Trophoblast cell (in vitro differentiated cells and primary cell): Measurements from ENCODE around the gene KDM6B. TPM values are rescaled to one million over a fixed set of nuclear protein-coding genes. Genes with fewer than 3 reads are reported as not detected.

ENCODE experiments used
- DNase-seq, 2 donors: peaks; one replicate each; pipeline ENCODE4 v3.0.0-alpha.2; 2016
- H2AFZ ChIP-seq: 2 replicates; pipeline ENCODE4 v1.6.1; 2013; ENCODE audit warnings: low read length, moderate library complexity, mild to moderate bottlenecking; ENCODE audit not compliant: insufficient read depth, poor library complexity
- H2AK5ac ChIP-seq: 2 replicates; pipeline ENCODE4 v1.6.1; 2013; ENCODE audit warnings: mild to moderate bottlenecking, low read length
- H2BK120ac ChIP-seq: 2 replicates; pipeline ENCODE4 v1.6.1; 2013; ENCODE audit warnings: low read length, mild to moderate bottlenecking, moderate library complexity; ENCODE audit not compliant: insufficient read depth, poor library complexity
- H2BK12ac ChIP-seq: 2 replicates; pipeline ENCODE4 v1.6.1; 2013; ENCODE audit warnings: mild to moderate bottlenecking, low read length, moderate library complexity
- H2BK5ac ChIP-seq: 2 replicates; pipeline ENCODE4 v1.6.1; 2013; ENCODE audit warnings: low read length, low read depth, moderate library complexity, mild to moderate bottlenecking; ENCODE audit not compliant: poor library complexity
- H3K14ac ChIP-seq: 2 replicates; pipeline ENCODE4 v1.6.1; 2013; ENCODE audit warnings: mild to moderate bottlenecking, low read length
- H3K18ac ChIP-seq: 2 replicates; pipeline ENCODE4 v1.6.1; 2013; ENCODE audit warnings: mild to moderate bottlenecking, low read length
- H3K23ac ChIP-seq: 2 replicates; pipeline ENCODE4 v1.6.1; 2013; ENCODE audit warnings: low read length
- H3K27ac ChIP-seq: 2 replicates; pipeline ENCODE4 v1.5.1; 2013; ENCODE audit warnings: low read depth, mild to moderate bottlenecking, inconsistent platforms, low read length, moderate library complexity
- H3K27me3 ChIP-seq: 2 replicates; pipeline ENCODE4 v1.6.1; 2013; ENCODE audit warnings: inconsistent platforms, mild to moderate bottlenecking, low read length, moderate library complexity; ENCODE audit not compliant: insufficient read depth
- H3K36me3 ChIP-seq, 2 experiments: 1 replicate in 1 of 2; 2 replicates in 1 of 2; pipeline ENCODE4 v1.6.1; 2013; ENCODE audit warnings: low read length in 2 of 2, mild to moderate bottlenecking in 2 of 2, moderate library complexity in 1 of 2; ENCODE audit not compliant: insufficient read depth in 2 of 2, control insufficient read depth in 1 of 2
- H3K4ac ChIP-seq: 2 replicates; pipeline ENCODE4 v1.6.1; 2013; ENCODE audit warnings: low read depth, mild to moderate bottlenecking, low read length, moderate library complexity
- H3K4me1 ChIP-seq, 2 experiments: 1 replicate in 1 of 2; 2 replicates in 1 of 2; pipeline ENCODE4 v1.6.1; 2013; ENCODE audit warnings: low read length in 2 of 2, mild to moderate bottlenecking in 2 of 2, moderate library complexity in 1 of 2; ENCODE audit not compliant: insufficient read depth in 2 of 2, control insufficient read depth in 1 of 2
- H3K4me2 ChIP-seq: 2 replicates; pipeline ENCODE4 v1.6.1; 2013; ENCODE audit warnings: inconsistent platforms, mild to moderate bottlenecking, low read length, moderate library complexity
- H3K4me3 ChIP-seq: 2 replicates; pipeline ENCODE4 v1.5.1; 2013; ENCODE audit warnings: mild to moderate bottlenecking, low read depth, low read length, inconsistent platforms
- H3K79me1 ChIP-seq: one replicate; pipeline ENCODE4 v1.6.1; 2013; ENCODE audit warnings: low read length
- H3K79me2 ChIP-seq: 2 replicates; pipeline ENCODE4 v1.6.1; 2013; ENCODE audit warnings: low read length, mild to moderate bottlenecking; ENCODE audit not compliant: control insufficient read depth, insufficient read depth, poor library complexity
- H3K9ac ChIP-seq: 2 replicates; pipeline ENCODE4 v1.6.1; 2013; ENCODE audit warnings: mild to moderate bottlenecking, low read length
- H3K9me3 ChIP-seq: 2 replicates; pipeline ENCODE4 v1.6.1; 2013; ENCODE audit warnings: low read depth, mild to moderate bottlenecking, control low read depth, inconsistent platforms, low read length; ENCODE audit not compliant: insufficient read depth
- H4K12ac ChIP-seq: 2 replicates; pipeline ENCODE4 v1.6.1; 2013; ENCODE audit warnings: low read depth, mild to moderate bottlenecking, low read length, moderate library complexity
- H4K8ac ChIP-seq: 2 replicates; pipeline ENCODE4 v1.6.1; 2013; ENCODE audit warnings: low read depth, mild to moderate bottlenecking, low read length, moderate library complexity
- H4K91ac ChIP-seq: one replicate; pipeline ENCODE4 v1.6.1; 2013; ENCODE audit warnings: low read depth, mild to moderate bottlenecking, low read length, moderate library complexity
- WGBS: extraction: QIAGEN DNeasy Blood & Tissue Kit; methylation state at CpG from one replicate; pipeline ENCODE4 v1.1.7; 2013; ENCODE audit warnings: missing lambda C conversion rate; ENCODE audit not compliant: insufficient read length, insufficient coverage; ENCODE audit errors: extremely low coverage; 5-methylcytosine and 5-hydroxymethylcytosine counted together
- polyA plus RNA-seq: library from polyadenylated mRNA; stranded (reverse); fragments of 200-250 nt; gene quantifications from 2 replicates; pipeline ENCODE4 v1.2.3, GENCODE V29; 2013

Gene KDM6B
- 34.8 and 36.0 TPM in 2 replicates for polyA plus RNA-seq

DNA sequence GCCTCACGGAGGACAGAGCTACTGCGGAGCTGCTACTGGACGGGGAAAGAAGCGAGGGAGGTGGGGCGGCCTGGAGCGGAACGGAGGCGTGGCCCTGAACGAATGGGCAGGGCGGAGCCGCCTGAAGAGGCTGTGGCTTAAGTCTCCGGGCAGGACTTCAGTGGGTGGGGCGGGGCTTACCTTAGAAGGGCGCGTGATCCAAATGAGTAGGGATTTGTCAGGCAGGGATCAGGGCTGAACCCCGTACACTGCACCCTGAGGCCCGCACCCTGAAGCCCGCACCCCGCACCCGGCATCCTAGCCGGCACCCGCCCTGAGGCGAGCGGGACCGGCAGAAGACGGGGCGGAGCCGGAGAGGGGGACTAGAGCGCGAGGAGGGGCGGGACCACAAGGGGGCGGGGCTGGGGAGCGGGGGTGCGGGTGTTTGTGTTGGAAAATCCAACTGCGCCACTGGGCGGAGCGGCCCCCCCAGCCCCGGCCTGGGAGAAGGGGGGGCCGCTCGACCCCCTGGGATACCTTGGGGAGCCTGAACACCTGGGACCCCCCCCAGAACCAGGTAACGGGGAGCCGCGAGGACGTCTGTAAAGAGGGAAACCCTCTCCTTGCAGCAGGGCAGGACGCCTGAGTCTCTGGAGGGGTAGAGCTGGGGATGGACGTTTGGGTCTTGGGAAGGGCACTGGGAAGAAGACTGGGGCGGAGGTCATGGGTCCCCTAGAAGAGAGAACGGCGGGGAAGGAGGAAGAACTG is at the start of gene KDM6B:
Gene KDM6B (plus strand): TSS at position 423 of the 747 bp plus-strand sequence. CDS start 11,338 bp downstream, outside the sequence.
- H3K27ac ChIP-seq, result peak within 1 kb of the TSS; percentile 62
- no peak within 1 kb of the TSS for H2AK5ac ChIP-seq
- peaks cover 5% of the 10 kb centered on the region for H3K79me2 ChIP-seq
- H3K79me1 ChIP-seq, result peaks cover 18% of the 10 kb centered on the region
- no peak within 1 kb of the TSS for H3K14ac ChIP-seq
- H3K18ac ChIP-seq, result no peak within 1 kb of the TSS
- H2AFZ ChIP-seq, result peak within 1 kb of the TSS; percentile 60
- H3K4me3 ChIP-seq, result peak within 1 kb of the TSS; percentile 83
- H3K4ac ChIP-seq, result no peak within 1 kb of the TSS
- no peaks in the 10 kb centered on the region for H3K27me3 ChIP-seq
- no peak within 1 kb of the TSS for H2BK120ac ChIP-seq
- peak within 1 kb of the TSS; percentile 73 for H2BK5ac ChIP-seq
- DNase-seq, result peak; percentile 91 to 93
- peak within 1 kb of the TSS; percentile 15 for H4K8ac ChIP-seq
- H3K9me3 ChIP-seq, result peaks cover 2% of the 10 kb centered on the region
- no peak within 1 kb of the TSS for H2BK12ac ChIP-seq
- no peak within 1 kb of the TSS for H3K23ac ChIP-seq
- no peak within 1 kb of the TSS for H3K9ac ChIP-seq
- peaks cover 17 to 18% of the 10 kb centered on the region in 2 experiments for H3K4me1 ChIP-seq
- no CpG with 5 or more reads among the region's 49 CpGs for WGBS
- H3K36me3 ChIP-seq, result no peaks in the 10 kb centered on the region
- H4K12ac ChIP-seq, result no peak within 1 kb of the TSS
- peak within 1 kb of the TSS; percentile 39 for H4K91ac ChIP-seq
- peak within 1 kb of the TSS; percentile 96 for H3K4me2 ChIP-seq

DNA sequence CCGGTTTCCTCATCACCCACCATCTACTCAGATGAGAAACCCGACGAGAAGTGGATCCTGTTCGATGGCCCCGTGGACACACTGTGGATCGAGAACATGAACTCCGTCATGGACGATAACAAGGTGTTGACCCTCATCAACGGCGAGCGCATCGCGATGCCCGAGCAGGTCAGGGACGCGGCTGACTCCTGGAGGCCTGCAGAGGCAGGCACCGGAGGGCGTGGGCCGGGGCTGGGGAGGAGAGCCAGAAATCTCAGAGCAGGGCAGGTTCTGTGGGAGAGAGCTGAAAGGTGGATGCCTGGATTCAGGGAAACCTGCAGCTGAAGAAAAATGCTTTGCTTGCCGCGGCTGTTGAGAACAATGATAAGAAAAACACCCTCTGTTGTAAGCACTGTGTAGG is 47.2 kb upstream of the KDM6B start:
- peaks cover 2% of the 10 kb centered on the region for H3K27me3 ChIP-seq
- H3K9ac ChIP-seq, result no peak overlapping the region
- no CpG with 5 or more reads among the region's 21 CpGs for WGBS
- H3K4me3 ChIP-seq, result no peak overlapping the region
- no peak overlapping the region for H3K27ac ChIP-seq
- no peak overlapping the region for H3K23ac ChIP-seq
- no peak overlapping the region for H2BK120ac ChIP-seq
- no peak overlapping the region for H2BK5ac ChIP-seq
- no peaks in the 10 kb centered on the region for H3K36me3 ChIP-seq
- H2AK5ac ChIP-seq, result no peak overlapping the region
- no peak overlapping the region for H4K91ac ChIP-seq
- no peak overlapping the region for H3K18ac ChIP-seq
- no peak overlapping the region for H3K4ac ChIP-seq
- no peak overlapping the region for H4K8ac ChIP-seq
- H3K9me3 ChIP-seq, result peaks cover 2% of the 10 kb centered on the region
- no peak overlapping the region for H2AFZ ChIP-seq
- H4K12ac ChIP-seq, result no peak overlapping the region
- no peak overlapping the region for H3K4me2 ChIP-seq
- no peak for DNase-seq
- no peaks in the 10 kb centered on the region for H3K79me1 ChIP-seq
- H3K14ac ChIP-seq, result no peak overlapping the region
- no peak overlapping the region for H2BK12ac ChIP-seq
- H3K79me2 ChIP-seq, result no peaks in the 10 kb centered on the region
- no peaks in the 10 kb centered on the region for H3K4me1 ChIP-seq

- Histone ChIP-seq H3K79me1 (no peaks in the 10 kb centered on the region), H3K79me2 (no peaks in the 10 kb centered on the region), H3K23ac (no peak overlapping the region), H4K8ac (no peak overlapping the region), H2BK5ac (no peak overlapping the region), H3K18ac (no peak overlapping the region), H2AFZ (no peak overlapping the region), H3K9me3 (peaks cover 2% of the 10 kb centered on the region), H2BK12ac (no peak overlapping the region), H3K4ac (no peak overlapping the region), H3K36me3 (no peaks in the 10 kb centered on the region), H3K4me3 (no peak overlapping the region), H3K14ac (no peak overlapping the region), H3K4me2 (no peak overlapping the region), H4K91ac (no peak overlapping the region), H4K12ac (no peak overlapping the region), H3K9ac (no peak overlapping the region), H2AK5ac (no peak overlapping the region), H3K27me3 (no peaks in the 10 kb centered on the region), H3K4me1 (no peaks in the 10 kb centered on the region), H2BK120ac (no peak overlapping the region), H3K27ac (no peak overlapping the region)
- WGBS, result no CpG with 5 or more reads among the region's 9 CpGs
- no peak for DNase-seq
Observed at GRCh38 chr17:7789131-7789530, 44.9 kb upstream of the KDM6B start.

- H3K4me2 ChIP-seq, result no peak overlapping the region
- H3K79me1 ChIP-seq, result no peaks in the 10 kb centered on the region
- H3K14ac ChIP-seq, result no peak overlapping the region
- no peaks in the 10 kb centered on the region for H3K27me3 ChIP-seq
- peaks cover 2% of the 10 kb centered on the region for H3K9me3 ChIP-seq
- H2AFZ ChIP-seq, result no peak overlapping the region
- no peak overlapping the region for H2BK5ac ChIP-seq
- H3K4me3 ChIP-seq, result no peak overlapping the region
- WGBS, result no CpG with 5 or more reads among the region's 5 CpGs
- H3K79me2 ChIP-seq, result no peaks in the 10 kb centered on the region
- H3K4me1 ChIP-seq, result no peaks in the 10 kb centered on the region
- H2AK5ac ChIP-seq, result no peak overlapping the region
- H3K9ac ChIP-seq, result no peak overlapping the region
- no peak overlapping the region for H4K8ac ChIP-seq
- H3K27ac ChIP-seq, result no peak overlapping the region
- H3K36me3 ChIP-seq, result no peaks in the 10 kb centered on the region
- no peak overlapping the region for H3K18ac ChIP-seq
- no peak overlapping the region for H2BK12ac ChIP-seq
- H4K12ac ChIP-seq, result no peak overlapping the region
- no peak overlapping the region for H3K23ac ChIP-seq
- DNase-seq, result no peak
- no peak overlapping the region for H2BK120ac ChIP-seq
- H3K4ac ChIP-seq, result no peak overlapping the region
- no peak overlapping the region for H4K91ac ChIP-seq
Observed at GRCh38 chr17:7790150-7790549, 43.9 kb upstream of the KDM6B start.
